HG03039 (cell line): ENCODE results near the gene ACTN2.

Source experiments
- ATAC-seq: cut with Tn5 transposase; IDR thresholded peaks from one replicate; pipeline ENCODE4 v1.9.1; 2021; ENCODE audit warnings: mild to moderate bottlenecking, moderate library complexity; ENCODE audit not compliant: unreplicated experiment

Gene ACTN2

GRCh38 chr1:236812334-236813030 lies 126.2 kb downstream of the ACTN2 start:
- ATAC-seq, result no peak
